Liver (tissue), 3 donors: Measurements from ENCODE around the gene CCDC40.

Source experiments
- CTCF ChIP-seq: fragments of 150-350 bp; IDR thresholded peaks from 2 replicates; pipeline ENCODE4 v1.5.1; 2017; ENCODE audit warnings: improper control_type of control experiment, low read depth, low read length; ENCODE audit not compliant: missing input control
- JUND ChIP-seq, 2 donors: IDR thresholded peaks; 2 replicates each; pipeline ENCODE4 v1.6.1; 2016; ENCODE audit warnings: antibody characterized with exemption in 2 of 2
- ZBTB33 ChIP-seq: IDR thresholded peaks from 2 replicates; pipeline ENCODE4 v1.6.1; 2016; ENCODE audit warnings: antibody characterized with exemption
- donor health status: healthy.
- donor health status: healthy.

- no peak for TF ChIP-seq CTCF
- TF ChIP-seq JUND (IDR thresholded peaks at IDR 0.05): no peak
- no peak for TF ChIP-seq ZBTB33
These were observed 105.2 kb downstream of the CCDC40 start for GRCh38 chr17:80141463-80142165.
